Right lobe of liver (tissue), 6 donors: ENCODE results near the gene TECPR1. TPM values are rescaled to one million over a fixed set of nuclear protein-coding genes. Genes with fewer than 3 reads are reported as not detected.

Experiments
- ATAC-seq, 4 donors: fragments of 200-7000 bp; cut with Tn5 transposase; one replicate each; pipeline ENCODE4 v1.9.1; 2020; ENCODE audit warnings: mild to moderate bottlenecking in 4 of 4, moderate library complexity in 4 of 4
- DNase-seq, 3 donors: peaks; one replicate each; pipeline ENCODE4 v3.0.0-alpha.2; 2020
- H3K27ac ChIP-seq, 3 donors: fragments of 200-600 bp; one replicate each; pipeline ENCODE4 v1.8.0; 2022
- H3K27me3 ChIP-seq, 2 donors: fragments of 200-600 bp; one replicate each; pipeline ENCODE4 v1.8.0; 2022
- H3K36me3 ChIP-seq, 4 donors: fragments of 200-600 bp; sonication (generic) in 1 of 4; one replicate each; pipeline versions ENCODE4 v1.5.1 to v1.8.0; 2017 to 2022; ENCODE audit warnings: control low read depth in 1 of 4
- H3K4me1 ChIP-seq, 4 donors: fragments of 200-600 bp; sonication (generic) in 1 of 4; one replicate each; pipeline versions ENCODE4 v1.5.1 to v1.8.0; 2017 to 2022; ENCODE audit warnings: control low read depth in 1 of 4
- H3K4me3 ChIP-seq, 3 donors: fragments of 200-600 bp; one replicate each; pipeline ENCODE4 v1.8.0; 2022
- H3K9me3 ChIP-seq, 4 donors: fragments of 200-600 bp; sonication (generic) in 1 of 4; one replicate each; pipeline versions ENCODE4 v1.5.1 to v1.8.0; 2017 to 2022; ENCODE audit warnings: control low read depth in 1 of 4
- CTCF ChIP-seq, 4 donors: fragments of 200-600 bp in 3 of 4; fragments of 450-650 bp in 1 of 4; IDR thresholded peaks; one replicate each; pipeline versions ENCODE4 v1.5.1 to v1.8.0; 2016 to 2022; ENCODE audit warnings: antibody characterized with exemption in 4 of 4, mild to moderate bottlenecking in 2 of 4
- POLR2A ChIP-seq: fragments of 450-650 bp; IDR thresholded peaks from one replicate; pipeline ENCODE4 v1.6.1; 2017; ENCODE audit warnings: antibody characterized with exemption, mild to moderate bottlenecking
- WGBS: methylation state at CpG from one replicate; pipeline ENCODE4 v1.1.6; 2018; ENCODE audit warnings: low coverage, low lambda C conversion rate; ENCODE audit not compliant: insufficient coverage; ENCODE audit errors: missing lambda C conversion rate; 5-methylcytosine and 5-hydroxymethylcytosine counted together
- intact Hi-C, 2 donors: fragments of 100-400 bp; cut with DNase I; formaldehyde crosslinking; loops; one replicate each; pipeline versions ENCODE4 v1.11.2 to v1.14.1; 2022
- total RNA-seq, 6 experiments: library from RNA; depleted of rRNA in 2 of 6; stranded (reverse); fragments of >200 nt in 2 of 6; fragmentation: NEBNext Ultra II Directional in 3 of 6; extraction: Animal tissue kit (Norgen Biotek cat#: 25700) in 3 of 6; gene quantifications; one replicate each; pipeline versions ENCODE4 v1.1.0 to v1.2.4, GENCODE V29; 2016 to 2023
- donor health status: DM: no; HTN: yes; CAD: no.
- donor health status: DM: no; HTN: no; CAD: no.
- donor health status: DM: no; HTN: no; CAD: no.
- donor health status: DM: no; HTN: yes; CAD: no.
- donor health status: DM: no; HTN: yes; CAD: no.

The TECPR1 gene
- total RNA-seq, 6 experiments from 2014 or later = 9.4 to 14.9 (median 12.4) TPM

DNA sequence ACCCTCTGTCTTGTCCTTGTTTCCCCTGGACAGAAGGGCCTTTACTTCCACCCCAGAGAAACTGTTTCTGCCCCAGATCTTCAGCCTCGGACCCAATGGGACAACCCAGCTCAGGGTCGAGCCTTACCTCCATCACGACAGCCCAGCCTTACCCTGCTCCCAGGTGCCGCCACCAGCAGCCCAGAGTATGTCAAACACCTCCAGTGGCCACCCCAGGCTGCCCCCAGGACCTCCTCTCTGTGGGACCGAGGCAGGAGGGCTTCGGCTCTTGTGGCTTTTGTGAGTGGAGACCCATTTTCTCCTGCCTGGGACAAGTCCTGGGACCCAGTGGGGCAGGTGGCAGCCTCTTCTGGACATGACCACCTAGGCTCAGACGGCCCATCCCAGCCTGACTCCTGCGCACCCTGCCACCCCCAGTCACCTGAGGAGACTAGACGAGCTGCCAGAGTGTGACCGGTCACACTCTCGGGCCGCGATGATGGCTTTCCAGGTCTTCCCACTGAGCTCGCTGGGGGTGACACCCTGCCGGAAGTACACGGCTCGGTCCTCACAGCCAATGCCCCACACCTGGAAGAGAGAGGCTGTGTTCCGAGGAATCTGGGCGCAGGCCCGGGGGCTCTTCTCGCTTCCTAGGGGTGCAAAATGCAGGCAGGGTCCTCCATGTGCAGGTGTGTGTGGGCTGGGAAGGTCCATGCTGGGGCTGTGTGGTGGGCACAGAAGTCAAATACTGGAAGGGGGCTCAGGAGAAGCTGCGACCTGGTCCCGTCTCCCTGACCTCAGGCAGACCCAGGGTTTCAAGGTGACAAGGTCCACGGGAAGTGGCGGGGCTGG is 15.5 kb downstream of the TECPR1 start:
- WGBS = 92% methylated on average over 7 of the region's 25 CpGs
- intact Hi-C loops = no loop called here
- TF ChIP-seq POLR2A (no peak), CTCF (IDR thresholded peaks at IDR 0.05) (no peak)

DNA sequence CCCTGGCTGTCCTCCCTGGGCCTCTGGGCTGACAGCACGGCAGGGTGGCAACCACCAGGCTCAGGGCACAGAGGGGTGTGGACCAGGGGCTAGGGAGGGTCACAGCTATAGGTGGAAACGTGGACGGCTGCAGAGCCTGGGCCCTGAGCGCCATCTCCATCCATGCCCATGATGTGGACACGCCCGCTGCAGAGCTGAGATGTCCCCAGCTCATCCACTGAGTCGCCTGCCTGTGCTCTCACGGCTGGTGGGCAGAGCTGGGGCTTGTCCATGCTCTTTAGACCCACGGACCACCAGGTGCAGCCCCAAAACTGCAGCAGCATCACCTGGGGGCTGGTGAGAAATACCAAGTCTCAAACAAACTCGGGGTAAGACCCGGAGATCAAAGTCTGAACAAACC is 16.1 kb downstream of the TECPR1 start:
- H3K27me3 ChIP-seq = no peaks in the 10 kb centered on the region
- 80% methylated on average over 3 of the region's 11 CpGs for WGBS
- no peaks in the 10 kb centered on the region for H3K4me1 ChIP-seq
- ATAC-seq = no peak
- no peak for TF ChIP-seq POLR2A
- no peak for TF ChIP-seq CTCF (IDR thresholded peaks at IDR 0.05)
- H3K36me3 ChIP-seq = peaks cover 0 to 8% (median 0%) of the 10 kb centered on the region in 4 donors
- H3K9me3 ChIP-seq = no peaks in the 10 kb centered on the region
- H3K4me3 ChIP-seq = no peak overlapping the region
- H3K27ac ChIP-seq = no peak overlapping the region
- DNase-seq = peak in 1 of 3 donors; percentile 40
- intact Hi-C loops = no loop called here

More for the DNA sequence above, 15.5 kb downstream of the TECPR1 start:
- Histone ChIP-seq H3K36me3 (peaks cover 0 to 10% (median 0%) of the 10 kb centered on the region in 4 donors), H3K9me3 (no peaks in the 10 kb centered on the region), H3K4me3 (no peak overlapping the region), H3K27me3 (no peaks in the 10 kb centered on the region), H3K4me1 (no peaks in the 10 kb centered on the region), H3K27ac (no peak overlapping the region)
- DNase-seq (peak in 1 of 3 donors; percentile 42), ATAC-seq (no peak)

DNA sequence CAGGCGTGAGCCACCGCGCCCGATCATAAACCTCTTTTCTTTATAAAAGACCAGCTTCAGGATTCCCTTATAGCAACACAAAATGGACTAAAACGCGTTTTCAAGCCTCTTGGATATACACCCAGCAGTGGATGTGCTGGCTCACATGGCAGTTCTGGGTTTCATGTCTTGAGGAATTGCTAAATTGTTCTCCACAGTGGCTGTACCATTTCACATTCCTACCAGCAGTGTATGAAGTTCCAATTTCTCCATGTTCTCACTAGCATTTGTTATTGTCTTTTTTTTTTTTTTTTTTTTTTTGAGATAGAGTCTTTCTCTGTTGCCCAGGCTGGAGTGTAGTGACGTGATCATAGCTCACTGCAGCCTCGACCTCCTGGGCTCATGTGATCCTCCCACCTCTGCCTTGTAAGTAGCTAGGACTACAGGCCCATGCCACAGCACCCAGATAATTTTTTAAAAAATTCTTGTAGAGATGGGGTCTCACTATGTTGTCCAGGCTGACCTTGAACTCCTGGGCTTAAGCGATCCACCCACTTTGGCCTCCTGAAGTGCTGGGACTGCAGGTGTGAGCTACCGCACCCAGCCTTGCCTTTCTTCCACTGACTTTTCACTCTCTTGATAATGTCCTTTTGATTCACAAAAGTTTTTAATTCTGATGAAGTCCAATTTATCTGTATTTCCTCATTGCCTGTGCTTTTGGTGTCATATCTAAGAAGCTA is 17.4 kb downstream of the TECPR1 start:
- ATAC-seq (no peak), DNase-seq (no peak)
- Histone ChIP-seq H3K27ac (no peak overlapping the region), H3K27me3 (no peaks in the 10 kb centered on the region), H3K36me3 (peaks cover 0 to 3% (median 0%) of the 10 kb centered on the region in 4 donors), H3K4me3 (no peak overlapping the region), H3K9me3 (no peaks in the 10 kb centered on the region), H3K4me1 (no peaks in the 10 kb centered on the region)
- intact Hi-C loops = no loop called here
- TF ChIP-seq POLR2A (no peak), CTCF (IDR thresholded peaks at IDR 0.05) (no peak)
- 93% methylated on average over 9 of the region's 10 CpGs for WGBS

DNA sequence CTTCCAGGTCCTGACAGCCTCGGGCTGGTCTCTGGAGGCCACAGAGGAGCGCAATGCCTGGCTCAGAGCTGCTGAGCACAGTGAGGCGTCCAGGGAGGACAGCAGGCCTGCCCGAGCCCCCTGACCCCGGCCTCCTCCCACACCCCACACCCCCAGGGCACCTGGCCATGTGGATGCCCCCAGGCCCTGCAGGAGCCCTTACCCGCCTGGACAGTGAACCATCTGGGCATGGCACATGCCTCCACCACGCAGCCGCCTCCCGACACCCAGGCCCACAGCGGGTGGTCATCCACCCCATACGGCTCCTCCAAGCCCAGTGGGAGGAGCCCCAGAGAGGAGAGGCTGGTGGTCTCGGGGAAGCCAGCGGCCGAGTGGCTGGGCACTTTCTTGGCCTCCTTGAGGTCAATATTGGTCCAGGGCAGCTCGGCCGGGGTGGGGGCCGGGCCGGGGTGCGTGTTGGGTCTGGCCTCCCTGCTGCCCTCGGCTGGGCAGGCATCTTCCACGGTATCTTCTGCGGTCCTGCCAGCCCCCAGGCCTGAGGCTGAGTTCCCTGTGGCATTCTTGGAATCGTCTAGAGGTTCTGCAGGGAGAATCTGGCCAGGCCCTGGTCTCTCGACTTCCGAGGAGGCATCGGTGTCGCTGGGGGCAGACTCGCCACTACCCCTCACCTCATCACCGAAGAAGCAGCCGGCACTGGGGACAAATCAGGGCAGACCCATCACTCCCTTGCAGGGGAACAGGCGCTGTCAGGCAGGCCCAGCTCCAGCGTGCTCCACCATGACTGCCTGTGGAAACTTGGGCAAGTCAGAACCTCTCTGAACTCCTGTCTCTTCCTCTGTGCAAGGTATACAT is 18.6 kb downstream of the TECPR1 start:
- DNase-seq (no peak), ATAC-seq (no peak)
- intact Hi-C loops = no loop called here

More for the DNA sequence above, 18.6 kb downstream of the TECPR1 start:
- H3K27me3 ChIP-seq = no peaks in the 10 kb centered on the region
- H3K4me3 ChIP-seq = no peak overlapping the region
- no peak for TF ChIP-seq POLR2A
- no peak for TF ChIP-seq CTCF (IDR thresholded peaks at IDR 0.05)
- no peak overlapping the region for H3K27ac ChIP-seq
- no CpG with 5 or more reads among the region's 32 CpGs for WGBS
- H3K36me3 ChIP-seq = no peaks in the 10 kb centered on the region
- no peaks in the 10 kb centered on the region for H3K4me1 ChIP-seq
- no peaks in the 10 kb centered on the region for H3K9me3 ChIP-seq
